ENCODE results near the gene SLC12A3. TPM values are rescaled to one million over a fixed set of nuclear protein-coding genes. Genes with fewer than 3 reads are reported as not detected.

SLC12A3 gene
- total RNA-seq, 4 donors from 2014 or later, result not detected

GRCh38 chr16:56936950-56937349 is 71.9 kb downstream of the SLC12A3 start:
- Histone ChIP-seq H3K4me1 (peaks cover 5 to 59% (median 15%) of the 10 kb centered on the region in 3 donors), H3K9me3 (no peaks in the 10 kb centered on the region), H3K4me3 (no peak overlapping the region), H3K27ac (no peak overlapping the region), H3K27me3 (no peaks in the 10 kb centered on the region), H3K36me3 (peaks cover 18 to 70% of the 10 kb centered on the region in 2 donors)
- 75 to 79% methylated on average over 5 of the region's 5 CpGs for WGBS, 2 donors (ENCODE audit: low coverage in 1 of 2)
- no peak for ATAC-seq
- TF ChIP-seq POLR2AphosphoS5 (IDR thresholded peaks at IDR 0.05) (no peak), POLR2A (IDR thresholded peaks at IDR 0.05) (no peak), CTCF (IDR thresholded peaks at IDR 0.05) (no peak), EP300 (IDR thresholded peaks at IDR 0.05) (no peak)

- TF ChIP-seq POLR2A (IDR thresholded peaks at IDR 0.05) (no peak), EP300 (IDR thresholded peaks at IDR 0.05) (no peak), POLR2AphosphoS5 (IDR thresholded peaks at IDR 0.05) (no peak), CTCF (IDR thresholded peaks at IDR 0.05) (no peak)
- Histone ChIP-seq H3K4me1 (peaks cover 5 to 52% (median 13%) of the 10 kb centered on the region in 3 donors), H3K9me3 (no peaks in the 10 kb centered on the region), H3K27me3 (no peaks in the 10 kb centered on the region), H3K36me3 (peaks cover 21 to 89% of the 10 kb centered on the region in 2 donors), H3K4me3 (no peak overlapping the region), H3K27ac (no peak overlapping the region)
- no peak for ATAC-seq
- WGBS, 2 donors (ENCODE audit: low coverage in 1 of 2), result 78 to 82% methylated on average over 7 to 8 of the region's 8 CpGs
Measured at GRCh38 chr16:56938664-56939513, 73.9 kb downstream of the SLC12A3 start.

GRCh38 chr16:56939801-56940200 is 74.8 kb downstream of the SLC12A3 start:
- 79 to 91% methylated on average over 4 of the region's 4 CpGs for whole genome bisulfite sequencing, 2 donors (ENCODE audit: low coverage in 1 of 2)
- no peak overlapping the region for H3K4me3 ChIP-seq
- peaks cover 21 to 99% of the 10 kb centered on the region in 2 donors for H3K36me3 ChIP-seq

GRCh38 chr16:56941092-56941491 is 76.1 kb downstream of the SLC12A3 start:
- H3K4me3 ChIP-seq, result no peak overlapping the region
- peaks cover 21 to 100% of the 10 kb centered on the region in 2 donors for H3K36me3 ChIP-seq
- no peak for TF ChIP-seq POLR2AphosphoS5 (IDR thresholded peaks at IDR 0.05)
- TF ChIP-seq CTCF (IDR thresholded peaks at IDR 0.05), result no peak
- no peak for TF ChIP-seq POLR2A (IDR thresholded peaks at IDR 0.05)
- no peak for TF ChIP-seq EP300 (IDR thresholded peaks at IDR 0.05)
- H3K27me3 ChIP-seq, result no peaks in the 10 kb centered on the region
- WGBS, 2 donors (ENCODE audit: low coverage in 1 of 2), result 60 to 80% methylated on average over 1 to 2 of the region's 2 CpGs
- peaks cover 0 to 35% (median 0%) of the 10 kb centered on the region in 3 donors for H3K4me1 ChIP-seq
- ATAC-seq, result no peak
- H3K27ac ChIP-seq, result no peak overlapping the region
- no peaks in the 10 kb centered on the region for H3K9me3 ChIP-seq

More at GRCh38 chr16:56939801-56940200, 74.8 kb downstream of the SLC12A3 start:
- no peaks in the 10 kb centered on the region for H3K27me3 ChIP-seq
- H3K9me3 ChIP-seq, result no peaks in the 10 kb centered on the region
- ATAC-seq, result no peak
- H3K27ac ChIP-seq, result no peak overlapping the region
- TF ChIP-seq CTCF (IDR thresholded peaks at IDR 0.05) (no peak), POLR2AphosphoS5 (IDR thresholded peaks at IDR 0.05) (no peak), POLR2A (IDR thresholded peaks at IDR 0.05) (no peak), EP300 (IDR thresholded peaks at IDR 0.05) (no peak)
- peaks cover 5 to 43% (median 6%) of the 10 kb centered on the region in 3 donors for H3K4me1 ChIP-seq

Measured in gastroesophageal sphincter (tissue), 4 donors.